Activated CD4-positive, CD25-positive, alpha-beta regulatory T cell treated with anti-CD3 and anti-CD28 coated beads, Interleukin-2, amount 50 U/mL, for 72 hours (primary cell): ENCODE measurements around the gene GJB3.

Experiments used
- DNase-seq: peaks from one replicate; pipeline ENCODE4 v3.0.0; 2021

Gene GJB3

GRCh38 chr1:34827341-34827941 is 46.4 kb downstream of the GJB3 start:
- DNase-seq = no peak

DNA sequence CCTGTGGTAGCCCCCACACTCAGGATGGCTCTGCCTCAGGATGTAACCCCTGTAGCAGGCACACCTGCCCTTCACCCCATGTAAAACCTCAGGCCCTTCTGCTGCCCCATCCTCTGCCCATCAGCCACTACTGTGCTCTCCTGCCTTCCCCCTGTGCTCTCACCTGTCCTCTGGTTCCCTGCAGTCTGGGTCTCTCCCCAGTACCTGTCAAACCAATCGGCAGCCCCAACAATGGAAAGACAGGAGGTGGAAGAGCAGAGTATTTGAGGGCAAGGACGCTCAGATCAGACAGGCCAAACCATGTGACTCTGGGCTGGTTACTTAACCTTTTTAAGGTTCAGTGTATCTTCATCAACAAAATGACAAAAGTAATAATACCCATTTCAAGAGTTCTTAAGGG is 47.6 kb downstream of the GJB3 start:
- DNase-seq = no peak

- no peak for DNase-seq
These were observed 48.2 kb downstream of the GJB3 start for GRCh38 chr1:34829250-34829649.

DNA sequence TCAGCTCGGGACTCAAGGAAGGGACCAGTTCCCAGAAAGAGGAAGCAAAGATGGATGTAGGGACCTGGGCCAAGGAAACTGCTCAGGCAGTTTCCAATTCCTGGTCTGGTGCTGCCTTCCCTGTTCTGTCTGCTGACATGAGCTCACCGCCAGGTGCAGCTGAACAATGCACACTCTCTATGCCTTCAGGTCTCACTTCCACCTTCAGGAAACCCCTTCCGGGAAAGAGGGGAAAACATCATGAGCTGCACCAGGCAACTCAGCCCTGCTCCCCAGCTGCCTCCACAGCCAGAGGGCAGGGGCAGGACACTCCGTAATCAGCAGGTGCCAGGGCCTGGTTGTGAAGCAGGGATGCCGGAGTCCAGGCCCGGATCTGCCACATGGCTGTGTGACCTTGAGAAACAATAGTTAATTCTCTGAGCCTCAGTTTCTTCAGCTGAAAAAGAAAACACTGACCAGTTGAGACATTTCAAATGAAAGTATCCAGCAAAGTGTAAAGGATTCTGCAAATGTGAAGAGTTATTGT is 50.8 kb downstream of the GJB3 start:
- DNase-seq = no peak

DNA sequence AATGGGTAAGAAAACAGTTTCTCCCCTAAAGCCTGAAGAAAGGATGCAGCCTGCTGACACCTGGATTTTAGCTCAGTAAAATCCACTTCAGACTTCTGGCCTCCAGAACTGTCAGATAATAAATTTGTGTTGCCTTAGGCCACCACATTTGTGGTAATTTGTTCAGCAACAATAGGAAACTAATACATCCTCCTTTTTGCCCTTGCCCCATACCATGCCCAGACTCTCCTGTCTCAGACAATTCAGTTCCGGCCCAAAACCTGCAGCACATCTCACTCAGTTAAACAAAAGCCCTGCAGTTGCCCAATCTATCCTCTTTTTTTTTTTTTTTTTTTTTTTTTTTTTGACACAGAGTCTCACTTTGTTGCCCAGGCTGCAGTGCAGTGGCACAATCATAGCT is 52.7 kb downstream of the GJB3 start:
- no peak for DNase-seq
